ENCODE data around the gene PANK3. TPM values are rescaled to one million over a fixed set of nuclear protein-coding genes. Genes with fewer than 3 reads are reported as not detected.
"Not testable (repeated sequence)": the region's sequence is repeated elsewhere in the genome, so short reads cannot be mapped to it uniquely, and the experiment has no call there.

Gene PANK3
- total RNA-seq, 2 experiments from 2014 or later, result 58.7 to 60.6 TPM

DNA sequence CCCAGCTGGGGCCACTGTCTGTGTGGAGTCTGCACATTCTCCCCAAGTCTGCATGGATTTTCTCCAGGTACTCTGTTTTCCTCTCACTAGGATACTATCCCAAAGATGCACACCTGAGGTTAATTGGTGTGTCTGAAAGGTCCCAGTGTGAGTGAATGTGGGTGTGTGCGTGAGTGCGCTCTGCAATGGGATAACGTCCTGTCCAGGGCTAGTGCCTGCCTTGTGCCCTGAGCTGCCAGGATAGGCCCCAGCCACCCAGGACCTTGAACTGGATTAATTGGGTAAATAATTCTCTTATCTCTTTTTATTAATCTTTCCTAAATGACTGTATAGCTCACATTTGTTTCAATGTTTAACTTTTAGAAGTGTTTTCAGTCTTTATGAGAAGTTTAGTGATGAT is 11.5 kb upstream of the PANK3 start:
- intact Hi-C loops (cut with micrococcal nuclease), result no loop called here
- H3K4me3 Mint-ChIP-seq, result no peak overlapping the region
- H3K27me3 Mint-ChIP-seq, result peaks cover 19% of the 10 kb centered on the region
- ATAC-seq (no peak), DNase-seq (no peak)
- CTCF ChIA-PET, result no interaction called here
- peaks cover 3% of the 10 kb centered on the region for H3K9me3 Mint-ChIP-seq
- H3K36me3 Mint-ChIP-seq (ENCODE audit: low read depth), result peaks cover under 1% of the 10 kb centered on the region
- H3K4me1 Mint-ChIP-seq (ENCODE audit: low read depth), result no peaks in the 10 kb centered on the region
- H3K27ac Mint-ChIP-seq, result no peak overlapping the region
- POLR2A ChIA-PET, result interaction anchor here (1.5 kb wide), 1 partner anchor 10 kb away, joined by 4 read pairs; no protein-coding TSS in a partner anchor
- no peak for TF ChIP-seq CTCF (IDR thresholded peaks at IDR 0.05)

GRCh38 chr5:168587987-168588386 is 8.8 kb upstream of the PANK3 start:
- Mint-ChIP-seq H3K27ac (no peak overlapping the region), H3K4me1 (ENCODE audit: low read depth) (peaks cover 4% of the 10 kb centered on the region), H3K9me3 (peaks cover under 1% of the 10 kb centered on the region), H3K27me3 (peaks cover 13% of the 10 kb centered on the region), H3K36me3 (ENCODE audit: low read depth) (no peaks in the 10 kb centered on the region), H3K4me3 (no peak overlapping the region)
- ChIA-PET CTCF (interaction anchor here (0.9 kb wide), 1 partner anchor 8 kb away, joined by 3 read pairs; no protein-coding TSS in a partner anchor), POLR2A (no interaction called here)
- intact Hi-C loops (cut with micrococcal nuclease), result no loop called here
- DNase-seq (no peak), ATAC-seq (no peak)
- no peak for TF ChIP-seq CTCF (IDR thresholded peaks at IDR 0.05)

GRCh38 chr5:168585119-168585856 is 6.1 kb upstream of the PANK3 start:
- H3K9me3 Mint-ChIP-seq, result peaks cover 2% of the 10 kb centered on the region
- peaks cover 7% of the 10 kb centered on the region for H3K4me1 Mint-ChIP-seq (ENCODE audit: low read depth)
- no peak for TF ChIP-seq CTCF (IDR thresholded peaks at IDR 0.05)
- no peak for DNase-seq
- ATAC-seq, result no peak
- H3K27me3 Mint-ChIP-seq, result peaks cover 13% of the 10 kb centered on the region
- no peaks in the 10 kb centered on the region for H3K36me3 Mint-ChIP-seq (ENCODE audit: low read depth)
- no peak overlapping the region for H3K4me3 Mint-ChIP-seq
- POLR2A ChIA-PET, result no interaction called here
- intact Hi-C loops (cut with micrococcal nuclease), result no loop called here
- no peak overlapping the region for H3K27ac Mint-ChIP-seq
- CTCF ChIA-PET, result no interaction called here

GRCh38 chr5:168583742-168584482 is 4.7 kb upstream of the PANK3 start:
- Mint-ChIP-seq H3K4me3 (no peak overlapping the region), H3K27me3 (peaks cover 13% of the 10 kb centered on the region), H3K27ac (no peak overlapping the region), H3K4me1 (ENCODE audit: low read depth) (peaks cover 12% of the 10 kb centered on the region), H3K36me3 (ENCODE audit: low read depth) (no peaks in the 10 kb centered on the region), H3K9me3 (peaks cover 2% of the 10 kb centered on the region)
- ATAC-seq (no peak), DNase-seq (no peak)
- ChIA-PET CTCF (interaction anchor here (1.0 to 1.3 kb wide), 2 partner anchors 12 to 21 kb away, joined by 3 to 4 read pairs; no protein-coding TSS in a partner anchor), POLR2A (no interaction called here)
- intact Hi-C loops (cut with micrococcal nuclease), result no loop called here
- no peak for TF ChIP-seq CTCF (IDR thresholded peaks at IDR 0.05)

DNA sequence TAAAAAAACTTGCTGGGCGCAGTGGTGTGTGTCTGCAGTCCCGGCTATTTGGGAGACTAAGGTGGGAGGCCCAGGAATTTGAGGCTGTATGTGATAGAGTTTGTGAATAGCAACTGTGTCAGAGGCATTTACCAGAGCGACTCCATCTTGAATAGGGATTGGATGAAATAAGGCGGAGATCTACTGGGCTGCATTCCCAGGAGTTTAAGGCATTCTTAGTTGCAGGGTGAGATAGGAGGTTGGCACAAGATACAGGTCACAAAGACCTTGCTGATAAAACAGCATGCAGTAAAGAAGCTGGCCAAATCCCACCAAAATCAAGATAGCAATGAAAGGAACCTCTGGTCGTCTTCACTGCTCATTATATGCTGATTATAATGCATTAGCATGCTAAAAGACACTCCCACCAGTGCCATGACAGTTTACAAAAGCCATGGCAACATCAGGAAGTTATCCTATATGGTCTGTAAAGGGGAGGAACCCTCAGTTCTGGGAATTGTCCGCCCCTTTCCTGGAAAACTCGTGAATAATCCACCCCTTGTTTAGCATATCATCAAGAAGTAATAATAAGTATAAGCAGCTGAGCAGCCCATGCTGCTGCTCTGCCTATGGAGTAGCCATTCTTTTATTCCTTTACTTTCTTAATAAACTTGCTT is 1.8 kb upstream of the PANK3 start:
- H3K9me3 Mint-ChIP-seq; ATAC-seq; H3K27ac Mint-ChIP-seq; DNase-seq; H3K27me3 Mint-ChIP-seq; intact Hi-C loops (cut with micrococcal nuclease); H3K4me3 Mint-ChIP-seq: not testable (repeated sequence)
- POLR2A ChIA-PET, result interaction anchor here (0.6 to 1.0 kb wide), 3 partner anchors 11 to 832 kb away, joined by 3 to 4 read pairs (median 3); no protein-coding TSS in a partner anchor
- Mint-ChIP-seq H3K4me1 (ENCODE audit: low read depth) (peaks cover 25% of the 10 kb centered on the region), H3K36me3 (ENCODE audit: low read depth) (peaks cover 15% of the 10 kb centered on the region)
- CTCF ChIA-PET, result interaction anchor here (1.7 kb wide), 1 partner anchor 95 kb away, joined by 4 read pairs; the partner anchor contains the start of gene RARS1

Measured in activated CD8-positive, alpha-beta T cell treated with anti-CD3 and anti-CD28 coated beads for 36 hours (primary cell).